MM.1S (cell line): ENCODE results near the gene CCDC187.

Source experiments
- DNase-seq: peaks from one replicate; pipeline ENCODE4 v3.0.0-alpha.2; 2015
- H2AFZ ChIP-seq: fragments of 300-600 bp; sonication (generic); 2 replicates; pipeline ENCODE4 v1.6.0; 2016; ENCODE audit warnings: antibody characterized with exemption, low read length
- H3F3A ChIP-seq: fragments of 300-600 bp; sonication (generic); 2 replicates; pipeline ENCODE4 v1.6.1; 2016; ENCODE audit warnings: mild to moderate bottlenecking, antibody characterized with exemption, low read length, moderate library complexity, mixed read lengths; ENCODE audit not compliant: insufficient read depth
- H3K27ac ChIP-seq: fragments of 300-600 bp; sonication (generic); 2 replicates; pipeline ENCODE4 v1.5.1; 2016; ENCODE audit warnings: mild to moderate bottlenecking, low read length
- H3K27me3 ChIP-seq: fragments of 300-600 bp; sonication (generic); replicated peaks from 2 replicates; pipeline ENCODE4 v1.6.0; 2016; ENCODE audit warnings: low read length; ENCODE audit not compliant: insufficient read depth
- H3K36me3 ChIP-seq: fragments of 300-600 bp; sonication (generic); replicated peaks from 2 replicates; pipeline ENCODE4 v1.6.1; 2016; ENCODE audit warnings: mild to moderate bottlenecking, low read length, mixed read lengths; ENCODE audit not compliant: insufficient read depth
- H3K4me1 ChIP-seq: fragments of 300-600 bp; sonication (generic); 2 replicates; pipeline ENCODE4 v1.6.1; 2016; ENCODE audit warnings: low read length, mixed read lengths
- H3K4me2 ChIP-seq: fragments of 300-600 bp; sonication (generic); 2 replicates; pipeline ENCODE4 v1.6.0; 2016; ENCODE audit warnings: low read depth, low read length
- H3K4me3 ChIP-seq: fragments of 300-600 bp; sonication (generic); 2 replicates; pipeline ENCODE4 v1.5.1; 2016; ENCODE audit warnings: low read length, mixed read lengths
- H3K79me2 ChIP-seq: fragments of 300-600 bp; sonication (generic); 2 replicates; pipeline ENCODE4 v1.6.1; 2016; ENCODE audit warnings: mixed run types, low read length, mixed read lengths
- H3K9ac ChIP-seq: fragments of 300-600 bp; sonication (generic); 2 replicates; pipeline ENCODE4 v1.6.1; 2016; ENCODE audit warnings: low read length, mixed read lengths
- H3K9me2 ChIP-seq: fragments of 300-600 bp; sonication (generic); replicated peaks from 2 replicates; pipeline ENCODE4 v1.6.1; 2016; ENCODE audit warnings: mild to moderate bottlenecking, low read length, mixed read lengths; ENCODE audit not compliant: insufficient read depth
- H3K9me3 ChIP-seq: fragments of 300-600 bp; sonication (generic); replicated peaks from 2 replicates; pipeline ENCODE4 v1.6.1; 2016; ENCODE audit warnings: mild to moderate bottlenecking, low read length, mixed read lengths; ENCODE audit not compliant: insufficient read depth
- H4K20me1 ChIP-seq: fragments of 300-600 bp; sonication (generic); 2 replicates; pipeline ENCODE4 v1.6.1; 2016; ENCODE audit warnings: mild to moderate bottlenecking, low read length, moderate library complexity, mixed read lengths; ENCODE audit not compliant: insufficient read depth
- CTCF ChIP-seq: fragments of 300-600 bp; sonication (generic); IDR thresholded peaks from 2 replicates; pipeline ENCODE4 v1.5.1; 2016; ENCODE audit warnings: antibody characterized with exemption, low read length, mixed read lengths
- EZH2 ChIP-seq: fragments of 300-600 bp; sonication (generic); optimal IDR thresholded peaks from 2 replicates; pipeline ENCODE3; 2017; ENCODE audit warnings: low read depth, mild to moderate bottlenecking, antibody characterized with exemption, low read length, mixed read lengths
- EZH2phosphoT487 ChIP-seq: fragments of 300-600 bp; sonication (generic); IDR thresholded peaks from 2 replicates; pipeline ENCODE4 v1.6.1; 2018; ENCODE audit warnings: antibody characterized with exemption, low read length

Gene CCDC187

GRCh38 chr9:136274786-136275654, 28.9 kb downstream of the CCDC187 start:
- TF ChIP-seq EZH2phosphoT487 (no peak; the same call in 1 of the 2 replicates), EZH2 (no peak), CTCF (no peak)
- H4K20me1 ChIP-seq = no peaks in the 10 kb centered on the region
- peaks cover 95% of the 10 kb centered on the region for H3K27me3 ChIP-seq
- H3K27ac ChIP-seq = no peak overlapping the region
- H3K4me1 ChIP-seq = no peaks in the 10 kb centered on the region
- DNase-seq = no peak
- H3K36me3 ChIP-seq = no peaks in the 10 kb centered on the region
- H3K9me2 ChIP-seq = no peaks in the 10 kb centered on the region
- no peaks in the 10 kb centered on the region for H3F3A ChIP-seq
- H3K9ac ChIP-seq = no peak overlapping the region
- no peaks in the 10 kb centered on the region for H3K79me2 ChIP-seq
- H3K9me3 ChIP-seq = no peaks in the 10 kb centered on the region
- no peak overlapping the region for H2AFZ ChIP-seq
- no peak overlapping the region for H3K4me3 ChIP-seq
- H3K4me2 ChIP-seq = no peak overlapping the region

- Histone ChIP-seq H3K4me2 (no peak overlapping the region), H3K4me3 (no peak overlapping the region), H3K27ac (no peak overlapping the region), H2AFZ (no peak overlapping the region), H4K20me1 (no peaks in the 10 kb centered on the region), H3K79me2 (no peaks in the 10 kb centered on the region), H3K36me3 (no peaks in the 10 kb centered on the region), H3K27me3 (peaks cover 95% of the 10 kb centered on the region), H3F3A (no peaks in the 10 kb centered on the region), H3K9ac (no peak overlapping the region), H3K4me1 (no peaks in the 10 kb centered on the region), H3K9me2 (no peaks in the 10 kb centered on the region), H3K9me3 (no peaks in the 10 kb centered on the region)
- TF ChIP-seq CTCF (no peak), EZH2 (no peak), EZH2phosphoT487 (no peak)
- DNase-seq = no peak
These were observed 29.7 kb downstream of the CCDC187 start for GRCh38 chr9:136273921-136274785.

GRCh38 chr9:136273244-136273865, 30.5 kb downstream of the CCDC187 start:
- H3F3A ChIP-seq = no peaks in the 10 kb centered on the region
- H3K4me3 ChIP-seq = no peak overlapping the region
- H3K9ac ChIP-seq = no peak overlapping the region
- no peaks in the 10 kb centered on the region for H4K20me1 ChIP-seq
- H3K4me1 ChIP-seq = no peaks in the 10 kb centered on the region
- TF ChIP-seq EZH2phosphoT487 (no peak), CTCF (no peak), EZH2 (no peak)
- H3K9me3 ChIP-seq = no peaks in the 10 kb centered on the region
- no peaks in the 10 kb centered on the region for H3K79me2 ChIP-seq
- H3K4me2 ChIP-seq = no peak overlapping the region
- H2AFZ ChIP-seq = no peak overlapping the region
- peaks cover 95% of the 10 kb centered on the region for H3K27me3 ChIP-seq
- no peaks in the 10 kb centered on the region for H3K36me3 ChIP-seq
- H3K27ac ChIP-seq = no peak overlapping the region
- H3K9me2 ChIP-seq = no peaks in the 10 kb centered on the region
- no peak for DNase-seq
